Measurements from ENCODE around the gene MFSD2A.
A peak's percentile ranks its signal among the peaks of the same experiment; 100 is the strongest.

MFSD2A gene

GRCh38 chr1:39951926-39952325 is 3.0 kb upstream of the MFSD2A start:
- Histone ChIP-seq H3K4me1 (ENCODE audit: control insufficient read depth, low read length) (peaks cover 14% of the 10 kb centered on the region), H3K27ac (ENCODE audit: low read depth, low read length) (no peak overlapping the region), H4K20me1 (ENCODE audit: control insufficient read depth, insufficient read depth, low read depth, low read length) (0 out of 2 replicates have a peak, but pooled peaks cover 5% of the 10 kb centered on the region), H3K27me3 (ENCODE audit: control insufficient read depth, low read length) (no peaks in the 10 kb centered on the region), H3K4me3 (ENCODE audit: low read length) (no peak overlapping the region), H3K9me2 (replicated peaks; ENCODE audit: control insufficient read depth, low read length) (no peaks in the 10 kb centered on the region), H3K79me2 (ENCODE audit: control insufficient read depth, low read length) (peaks cover 16% of the 10 kb centered on the region), H3F3A (ENCODE audit: control insufficient read depth, insufficient read depth) (no peaks in the 10 kb centered on the region), H3K4me2 (ENCODE audit: low read length) (no peak overlapping the region), H3K36me3 (ENCODE audit: control insufficient read depth, low read length) (peaks cover under 1% of the 10 kb centered on the region), H3K9me3 (ENCODE audit: control insufficient read depth, insufficient read depth, low read length) (no peaks in the 10 kb centered on the region)
- no peak for TF ChIP-seq EZH2phosphoT487 (IDR thresholded peaks at IDR 0.05; ENCODE audit: borderline replicate concordance, low read length)
- TF ChIP-seq CTCF (IDR thresholded peaks at IDR 0.05; ENCODE audit: low read depth, low read length, poor library complexity, severe bottlenecking): no peak

- Histone ChIP-seq H3F3A (ENCODE audit: control insufficient read depth, insufficient read depth) (no peaks in the 10 kb centered on the region), H4K20me1 (ENCODE audit: control insufficient read depth, insufficient read depth, low read depth, low read length) (0 out of 2 replicates have a peak, but pooled peaks cover 5% of the 10 kb centered on the region), H3K4me3 (ENCODE audit: low read length) (no peak overlapping the region), H3K9me3 (ENCODE audit: control insufficient read depth, insufficient read depth, low read length) (no peaks in the 10 kb centered on the region), H3K9me2 (replicated peaks; ENCODE audit: control insufficient read depth, low read length) (no peaks in the 10 kb centered on the region), H3K79me2 (ENCODE audit: control insufficient read depth, low read length) (peaks cover 20% of the 10 kb centered on the region), H3K36me3 (ENCODE audit: control insufficient read depth, low read length) (peaks cover 6% of the 10 kb centered on the region), H3K27me3 (ENCODE audit: control insufficient read depth, low read length) (no peaks in the 10 kb centered on the region), H3K4me2 (ENCODE audit: low read length) (no peak overlapping the region), H3K4me1 (ENCODE audit: control insufficient read depth, low read length) (peaks cover 14% of the 10 kb centered on the region), H3K27ac (ENCODE audit: low read depth, low read length) (no peak overlapping the region)
- no peak for TF ChIP-seq CTCF (IDR thresholded peaks at IDR 0.05; ENCODE audit: low read depth, low read length, poor library complexity, severe bottlenecking)
- TF ChIP-seq EZH2phosphoT487 (IDR thresholded peaks at IDR 0.05; ENCODE audit: borderline replicate concordance, low read length): no peak
Observed at GRCh38 chr1:39952359-39953110, 2.4 kb upstream of the MFSD2A start.

- Histone ChIP-seq H3K79me2 (ENCODE audit: control insufficient read depth, low read length) (peaks cover 20% of the 10 kb centered on the region), H3K36me3 (ENCODE audit: control insufficient read depth, low read length) (peaks cover 10% of the 10 kb centered on the region), H3F3A (ENCODE audit: control insufficient read depth, insufficient read depth) (peaks cover 11% of the 10 kb centered on the region), H3K4me1 (ENCODE audit: control insufficient read depth, low read length) (peaks cover 19% of the 10 kb centered on the region), H3K27ac (ENCODE audit: low read depth, low read length) (no peak overlapping the region), H3K9me3 (ENCODE audit: control insufficient read depth, insufficient read depth, low read length) (no peaks in the 10 kb centered on the region), H3K27me3 (ENCODE audit: control insufficient read depth, low read length) (no peaks in the 10 kb centered on the region), H3K4me3 (ENCODE audit: low read length) (peak overlapping the region; percentile 83), H3K9me2 (replicated peaks; ENCODE audit: control insufficient read depth, low read length) (no peaks in the 10 kb centered on the region), H3K4me2 (ENCODE audit: low read length) (peak overlapping the region; percentile 94), H4K20me1 (ENCODE audit: control insufficient read depth, insufficient read depth, low read depth, low read length) (0 out of 2 replicates have a peak, but pooled peaks cover 5% of the 10 kb centered on the region)
- TF ChIP-seq EZH2phosphoT487 (IDR thresholded peaks at IDR 0.05; ENCODE audit: borderline replicate concordance, low read length) (no peak), CTCF (IDR thresholded peaks at IDR 0.05; ENCODE audit: low read depth, low read length, poor library complexity, severe bottlenecking) (no peak)
Observed at GRCh38 chr1:39954324-39954869, 548 bp upstream of the MFSD2A start.
